Trophoblast cell (in vitro differentiated cells and primary cell): Measurements from ENCODE around the gene TMEM132D.

Experiments used
- DNase-seq, 2 donors: peaks; one replicate each; pipeline ENCODE4 v3.0.0-alpha.2; 2016
- H2AFZ ChIP-seq: 2 replicates; pipeline ENCODE4 v1.6.1; 2013; ENCODE audit warnings: low read length, moderate library complexity, mild to moderate bottlenecking; ENCODE audit not compliant: insufficient read depth, poor library complexity
- H2AK5ac ChIP-seq: 2 replicates; pipeline ENCODE4 v1.6.1; 2013; ENCODE audit warnings: mild to moderate bottlenecking, low read length
- H2BK120ac ChIP-seq: 2 replicates; pipeline ENCODE4 v1.6.1; 2013; ENCODE audit warnings: low read length, mild to moderate bottlenecking, moderate library complexity; ENCODE audit not compliant: insufficient read depth, poor library complexity
- H2BK12ac ChIP-seq: 2 replicates; pipeline ENCODE4 v1.6.1; 2013; ENCODE audit warnings: mild to moderate bottlenecking, low read length, moderate library complexity
- H2BK5ac ChIP-seq: 2 replicates; pipeline ENCODE4 v1.6.1; 2013; ENCODE audit warnings: low read length, low read depth, moderate library complexity, mild to moderate bottlenecking; ENCODE audit not compliant: poor library complexity
- H3K14ac ChIP-seq: 2 replicates; pipeline ENCODE4 v1.6.1; 2013; ENCODE audit warnings: mild to moderate bottlenecking, low read length
- H3K18ac ChIP-seq: 2 replicates; pipeline ENCODE4 v1.6.1; 2013; ENCODE audit warnings: mild to moderate bottlenecking, low read length
- H3K23ac ChIP-seq: 2 replicates; pipeline ENCODE4 v1.6.1; 2013; ENCODE audit warnings: low read length
- H3K27ac ChIP-seq: 2 replicates; pipeline ENCODE4 v1.5.1; 2013; ENCODE audit warnings: low read depth, mild to moderate bottlenecking, inconsistent platforms, low read length, moderate library complexity
- H3K27me3 ChIP-seq: 2 replicates; pipeline ENCODE4 v1.6.1; 2013; ENCODE audit warnings: inconsistent platforms, mild to moderate bottlenecking, low read length, moderate library complexity; ENCODE audit not compliant: insufficient read depth
- H3K36me3 ChIP-seq, 2 experiments: 1 replicate in 1 of 2; 2 replicates in 1 of 2; pipeline ENCODE4 v1.6.1; 2013; ENCODE audit warnings: low read length in 2 of 2, mild to moderate bottlenecking in 2 of 2, moderate library complexity in 1 of 2; ENCODE audit not compliant: insufficient read depth in 2 of 2, control insufficient read depth in 1 of 2
- H3K4ac ChIP-seq: 2 replicates; pipeline ENCODE4 v1.6.1; 2013; ENCODE audit warnings: low read depth, mild to moderate bottlenecking, low read length, moderate library complexity
- H3K4me1 ChIP-seq, 2 experiments: 1 replicate in 1 of 2; 2 replicates in 1 of 2; pipeline ENCODE4 v1.6.1; 2013; ENCODE audit warnings: low read length in 2 of 2, mild to moderate bottlenecking in 2 of 2, moderate library complexity in 1 of 2; ENCODE audit not compliant: insufficient read depth in 2 of 2, control insufficient read depth in 1 of 2
- H3K4me2 ChIP-seq: 2 replicates; pipeline ENCODE4 v1.6.1; 2013; ENCODE audit warnings: inconsistent platforms, mild to moderate bottlenecking, low read length, moderate library complexity
- H3K4me3 ChIP-seq: 2 replicates; pipeline ENCODE4 v1.5.1; 2013; ENCODE audit warnings: mild to moderate bottlenecking, low read depth, low read length, inconsistent platforms
- H3K79me1 ChIP-seq: one replicate; pipeline ENCODE4 v1.6.1; 2013; ENCODE audit warnings: low read length
- H3K79me2 ChIP-seq: 2 replicates; pipeline ENCODE4 v1.6.1; 2013; ENCODE audit warnings: low read length, mild to moderate bottlenecking; ENCODE audit not compliant: control insufficient read depth, insufficient read depth, poor library complexity
- H3K9ac ChIP-seq: 2 replicates; pipeline ENCODE4 v1.6.1; 2013; ENCODE audit warnings: mild to moderate bottlenecking, low read length
- H3K9me3 ChIP-seq: 2 replicates; pipeline ENCODE4 v1.6.1; 2013; ENCODE audit warnings: low read depth, mild to moderate bottlenecking, control low read depth, inconsistent platforms, low read length; ENCODE audit not compliant: insufficient read depth
- H4K12ac ChIP-seq: 2 replicates; pipeline ENCODE4 v1.6.1; 2013; ENCODE audit warnings: low read depth, mild to moderate bottlenecking, low read length, moderate library complexity
- H4K8ac ChIP-seq: 2 replicates; pipeline ENCODE4 v1.6.1; 2013; ENCODE audit warnings: low read depth, mild to moderate bottlenecking, low read length, moderate library complexity
- H4K91ac ChIP-seq: one replicate; pipeline ENCODE4 v1.6.1; 2013; ENCODE audit warnings: low read depth, mild to moderate bottlenecking, low read length, moderate library complexity
- WGBS: extraction: QIAGEN DNeasy Blood & Tissue Kit; methylation state at CpG from one replicate; pipeline ENCODE4 v1.1.7; 2013; ENCODE audit warnings: missing lambda C conversion rate; ENCODE audit not compliant: insufficient read length, insufficient coverage; ENCODE audit errors: extremely low coverage; 5-methylcytosine and 5-hydroxymethylcytosine counted together

Gene TMEM132D

DNA sequence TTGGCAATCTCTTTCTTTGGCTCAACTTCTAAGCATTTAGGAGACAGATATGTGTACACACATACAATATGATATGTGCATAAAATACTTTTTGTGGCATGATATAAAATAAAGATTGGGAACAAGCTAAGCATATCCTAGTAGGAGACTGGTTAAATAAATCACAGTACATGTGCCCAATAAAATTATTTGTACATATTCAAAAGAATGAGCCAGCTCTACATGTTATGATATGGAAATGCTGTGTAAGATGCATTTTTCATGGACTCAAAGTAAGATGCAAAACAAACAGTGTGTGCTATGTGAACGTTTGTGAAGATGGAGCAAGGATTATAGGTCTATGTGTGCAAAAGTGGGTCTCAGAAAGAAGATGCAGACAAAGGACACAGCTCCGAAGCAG, 311.4 kb downstream of the TMEM132D start:
- no peak for DNase-seq
- Histone ChIP-seq H2AFZ (no peak overlapping the region), H3K27me3 (no peaks in the 10 kb centered on the region), H2BK12ac (no peak overlapping the region), H3K4me3 (no peak overlapping the region), H3K27ac (no peak overlapping the region), H2BK120ac (no peak overlapping the region), H3K23ac (no peak overlapping the region), H3K4me1 (no peaks in the 10 kb centered on the region), H3K9ac (no peak overlapping the region), H3K79me1 (no peaks in the 10 kb centered on the region), H3K36me3 (no peaks in the 10 kb centered on the region), H4K8ac (no peak overlapping the region), H4K12ac (no peak overlapping the region), H4K91ac (no peak overlapping the region), H3K79me2 (no peaks in the 10 kb centered on the region), H2AK5ac (no peak overlapping the region), H3K9me3 (peaks cover 4% of the 10 kb centered on the region), H3K4ac (no peak overlapping the region), H3K18ac (no peak overlapping the region), H3K4me2 (no peak overlapping the region), H3K14ac (no peak overlapping the region), H2BK5ac (no peak overlapping the region)
- WGBS, result no CpG with 5 or more reads among the region's 2 CpGs

DNA sequence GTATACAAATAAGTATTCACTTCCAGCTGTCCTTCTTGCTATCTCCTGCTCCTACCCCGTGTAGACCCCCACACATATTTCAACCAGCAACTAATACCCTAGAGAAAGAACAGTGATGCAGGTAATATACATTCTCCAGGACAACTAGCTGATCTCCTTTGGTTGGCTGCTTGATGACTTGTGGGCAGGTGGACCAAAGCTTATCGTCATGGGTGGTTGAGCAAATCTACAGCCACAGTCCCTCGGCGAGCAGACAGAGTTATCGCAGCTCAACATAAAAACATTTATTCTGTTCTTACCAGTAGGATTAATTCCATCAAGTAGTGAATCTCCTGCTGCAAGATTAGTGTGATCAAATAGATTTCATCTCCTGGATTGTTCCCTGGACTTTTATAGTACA, 314.3 kb downstream of the TMEM132D start:
- Histone ChIP-seq H3K4me2 (no peak overlapping the region), H3K36me3 (no peaks in the 10 kb centered on the region), H3K4ac (no peak overlapping the region), H3K18ac (no peak overlapping the region), H3K9me3 (peaks cover 2% of the 10 kb centered on the region), H2BK5ac (no peak overlapping the region), H3K9ac (no peak overlapping the region), H3K23ac (no peak overlapping the region), H3K4me1 (no peaks in the 10 kb centered on the region), H3K79me2 (no peaks in the 10 kb centered on the region), H4K91ac (no peak overlapping the region), H4K12ac (no peak overlapping the region), H2AK5ac (no peak overlapping the region), H4K8ac (no peak overlapping the region), H3K27me3 (no peaks in the 10 kb centered on the region), H3K79me1 (no peaks in the 10 kb centered on the region), H3K14ac (no peak overlapping the region), H3K27ac (no peak overlapping the region), H2BK120ac (no peak overlapping the region), H3K4me3 (no peak overlapping the region), H2AFZ (no peak overlapping the region), H2BK12ac (no peak overlapping the region)
- no CpG with 5 or more reads among the region's 5 CpGs for WGBS
- no peak for DNase-seq

DNA sequence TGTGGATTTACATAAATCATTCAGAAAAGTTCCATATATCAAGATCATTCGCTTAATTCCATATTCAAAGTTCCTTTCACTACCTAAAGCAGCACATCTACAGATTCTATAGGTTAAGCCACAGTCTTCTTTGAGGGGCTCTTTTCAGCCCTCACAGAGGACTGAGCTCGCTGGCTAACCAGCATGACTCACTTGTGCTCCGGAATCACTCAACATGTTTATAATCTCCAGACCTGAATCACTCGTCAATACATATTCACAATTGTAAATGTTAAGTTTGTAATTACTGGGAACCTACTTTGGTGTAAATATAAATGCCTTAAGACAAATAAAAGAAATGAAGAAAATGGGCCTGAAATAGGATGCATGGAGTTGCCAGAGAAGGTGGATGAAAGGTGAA, 315.7 kb downstream of the TMEM132D start:
- no CpG with 5 or more reads among the region's 4 CpGs for WGBS
- H3K14ac ChIP-seq, result no peak overlapping the region
- no peak overlapping the region for H2AFZ ChIP-seq
- no peak overlapping the region for H2BK5ac ChIP-seq
- peaks cover 2% of the 10 kb centered on the region for H3K9me3 ChIP-seq
- H3K4me3 ChIP-seq, result no peak overlapping the region
- no peak overlapping the region for H4K12ac ChIP-seq
- no peak overlapping the region for H3K23ac ChIP-seq
- no peaks in the 10 kb centered on the region for H3K36me3 ChIP-seq
- DNase-seq, result no peak
- H2BK120ac ChIP-seq, result no peak overlapping the region
- H3K27ac ChIP-seq, result no peak overlapping the region
- H4K8ac ChIP-seq, result no peak overlapping the region
- H3K79me2 ChIP-seq, result no peaks in the 10 kb centered on the region
- no peaks in the 10 kb centered on the region for H3K79me1 ChIP-seq
- H3K4me1 ChIP-seq, result no peaks in the 10 kb centered on the region
- no peak overlapping the region for H3K18ac ChIP-seq
- H2BK12ac ChIP-seq, result no peak overlapping the region
- no peak overlapping the region for H3K4ac ChIP-seq
- no peak overlapping the region for H3K9ac ChIP-seq
- H2AK5ac ChIP-seq, result no peak overlapping the region
- H3K4me2 ChIP-seq, result no peak overlapping the region
- H3K27me3 ChIP-seq, result no peaks in the 10 kb centered on the region
- H4K91ac ChIP-seq, result no peak overlapping the region

DNA sequence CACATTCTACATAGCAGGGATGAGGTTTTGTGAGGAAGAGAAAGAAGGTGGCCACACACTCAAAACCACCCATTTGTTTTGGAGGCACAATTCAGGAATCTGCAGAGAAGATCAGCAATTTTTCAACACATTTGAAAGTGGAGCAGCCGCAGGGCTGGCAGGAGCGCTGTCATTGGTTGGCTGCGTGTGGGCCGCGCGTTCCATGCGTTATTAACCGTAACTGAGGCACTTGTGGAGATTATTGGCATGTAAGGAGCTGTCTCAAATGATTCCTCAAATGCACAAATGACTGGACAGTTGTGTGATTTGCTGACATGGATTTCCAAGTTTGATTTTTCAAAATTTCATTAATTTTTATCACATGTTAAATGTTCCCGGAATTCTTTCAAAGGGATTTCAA, 318.5 kb downstream of the TMEM132D start:
- no peaks in the 10 kb centered on the region for H3K79me2 ChIP-seq
- H3K4me2 ChIP-seq, result no peak overlapping the region
- no CpG with 5 or more reads among the region's 9 CpGs for WGBS
- H2AFZ ChIP-seq, result no peak overlapping the region
- no peak overlapping the region for H3K14ac ChIP-seq
- H3K27ac ChIP-seq, result no peak overlapping the region
- H2AK5ac ChIP-seq, result no peak overlapping the region
- no peak for DNase-seq
- no peaks in the 10 kb centered on the region for H3K4me1 ChIP-seq
- H4K12ac ChIP-seq, result no peak overlapping the region
- no peak overlapping the region for H2BK12ac ChIP-seq
- no peak overlapping the region for H4K91ac ChIP-seq
- no peaks in the 10 kb centered on the region for H3K27me3 ChIP-seq
- no peak overlapping the region for H3K18ac ChIP-seq
- no peak overlapping the region for H3K4ac ChIP-seq
- H3K23ac ChIP-seq, result no peak overlapping the region
- H2BK120ac ChIP-seq, result no peak overlapping the region
- no peaks in the 10 kb centered on the region for H3K79me1 ChIP-seq
- H3K36me3 ChIP-seq, result no peaks in the 10 kb centered on the region
- H4K8ac ChIP-seq, result no peak overlapping the region
- peaks cover 2% of the 10 kb centered on the region for H3K9me3 ChIP-seq
- no peak overlapping the region for H3K4me3 ChIP-seq
- no peak overlapping the region for H2BK5ac ChIP-seq
- H3K9ac ChIP-seq, result no peak overlapping the region
